D721Med (cell line): ENCODE data around the gene STAT2.

Experiments
- DNase-seq: peaks from one replicate; pipeline ENCODE4 v3.0.0; 2011; ENCODE audit warnings: low spot score; ENCODE audit not compliant: insufficient read length
- FAIRE-seq: peaks from 2 replicates; lab custom pipeline; 2011; peaks lifted over from hg19 to GRCh38; lab: Jason Lieb, UNC
- TF ChIP-seq, protein P1 (sequence below): IDR thresholded peaks from 2 replicates; pipeline ENCODE4 v1.5.1; 2012; ENCODE audit warnings: mild to moderate bottlenecking, control low read depth; ENCODE audit not compliant: insufficient read depth; ENCODE audit errors: missing control alignments

Gene STAT2

DNA sequence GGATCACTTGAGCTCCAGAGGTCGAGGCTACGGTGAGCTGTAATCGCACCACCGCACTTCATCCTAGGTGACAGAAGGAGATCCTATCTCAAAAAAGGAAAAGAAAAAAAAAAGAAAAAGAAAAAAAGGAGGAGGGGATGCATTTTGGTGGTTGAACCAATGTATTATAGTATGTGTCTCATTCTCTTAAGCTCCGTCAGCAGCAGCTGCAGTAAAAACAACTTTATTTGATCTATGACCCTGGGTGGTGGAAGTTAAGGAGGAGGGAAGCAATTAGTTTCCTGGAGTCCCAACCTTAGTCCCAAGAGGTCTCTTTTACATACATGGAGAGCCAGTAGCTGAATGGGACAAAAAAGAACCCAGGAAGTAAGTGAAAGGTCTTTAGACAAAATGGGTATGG is 29.5 kb upstream of the STAT2 start:
- FAIRE-seq (no peak), DNase-seq (no peak)
- TF ChIP-seq, protein P1, sequence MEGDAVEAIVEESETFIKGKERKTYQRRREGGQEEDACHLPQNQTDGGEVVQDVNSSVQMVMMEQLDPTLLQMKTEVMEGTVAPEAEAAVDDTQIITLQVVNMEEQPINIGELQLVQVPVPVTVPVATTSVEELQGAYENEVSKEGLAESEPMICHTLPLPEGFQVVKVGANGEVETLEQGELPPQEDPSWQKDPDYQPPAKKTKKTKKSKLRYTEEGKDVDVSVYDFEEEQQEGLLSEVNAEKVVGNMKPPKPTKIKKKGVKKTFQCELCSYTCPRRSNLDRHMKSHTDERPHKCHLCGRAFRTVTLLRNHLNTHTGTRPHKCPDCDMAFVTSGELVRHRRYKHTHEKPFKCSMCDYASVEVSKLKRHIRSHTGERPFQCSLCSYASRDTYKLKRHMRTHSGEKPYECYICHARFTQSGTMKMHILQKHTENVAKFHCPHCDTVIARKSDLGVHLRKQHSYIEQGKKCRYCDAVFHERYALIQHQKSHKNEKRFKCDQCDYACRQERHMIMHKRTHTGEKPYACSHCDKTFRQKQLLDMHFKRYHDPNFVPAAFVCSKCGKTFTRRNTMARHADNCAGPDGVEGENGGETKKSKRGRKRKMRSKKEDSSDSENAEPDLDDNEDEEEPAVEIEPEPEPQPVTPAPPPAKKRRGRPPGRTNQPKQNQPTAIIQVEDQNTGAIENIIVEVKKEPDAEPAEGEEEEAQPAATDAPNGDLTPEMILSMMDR, result no peak

DNA sequence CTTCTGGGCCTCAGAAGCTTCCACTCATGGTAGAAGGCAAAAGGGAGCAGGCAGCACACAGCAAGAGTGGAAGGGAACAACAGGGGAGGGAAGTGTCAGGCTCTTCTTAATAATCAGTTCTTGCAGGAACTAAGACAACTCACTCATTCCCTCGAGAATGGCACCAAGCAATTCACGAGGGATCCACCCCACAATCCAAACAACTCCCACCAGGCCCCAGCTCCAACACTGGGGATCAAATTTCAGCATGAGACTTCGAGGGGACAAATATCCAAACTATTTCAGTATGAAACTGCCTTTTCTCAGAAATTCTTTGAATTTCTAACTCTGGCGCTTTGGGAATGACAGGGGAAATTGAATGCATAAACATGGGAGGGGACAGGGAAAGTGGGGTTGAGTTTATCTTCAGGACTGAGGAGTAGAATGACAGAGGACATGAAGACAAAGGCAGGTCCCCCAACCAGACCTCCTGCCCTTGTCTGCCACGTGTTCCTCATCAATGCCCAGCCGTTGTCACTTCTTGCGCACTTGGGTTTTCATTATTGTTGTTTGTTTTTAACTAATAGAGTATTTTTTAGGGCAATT is 27.3 kb upstream of the STAT2 start:
- DNase-seq, result no peak
- TF ChIP-seq, protein P1, result no peak

DNA sequence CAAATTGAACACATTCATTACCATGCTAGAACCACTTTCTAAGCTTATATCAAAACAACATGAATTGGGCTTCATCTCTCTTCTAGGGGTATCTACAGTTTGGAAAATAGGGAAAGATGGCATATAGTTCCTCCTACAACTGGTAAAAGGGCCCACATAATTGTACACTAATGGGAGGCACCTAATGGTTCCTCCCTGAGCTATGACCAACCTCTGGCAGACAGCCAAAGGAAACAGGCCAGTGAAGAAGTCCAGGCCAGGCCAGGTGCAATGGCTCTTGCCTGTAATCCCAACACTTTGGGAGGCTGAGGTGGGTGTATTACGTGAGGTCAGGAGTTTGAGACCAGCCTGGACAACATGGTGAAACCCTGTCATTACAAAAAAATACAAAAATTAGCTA is 26.0 kb upstream of the STAT2 start:
- no peak for DNase-seq

More for the DNA sequence above, 27.3 kb upstream of the STAT2 start:
- FAIRE-seq, result no peak

DNA sequence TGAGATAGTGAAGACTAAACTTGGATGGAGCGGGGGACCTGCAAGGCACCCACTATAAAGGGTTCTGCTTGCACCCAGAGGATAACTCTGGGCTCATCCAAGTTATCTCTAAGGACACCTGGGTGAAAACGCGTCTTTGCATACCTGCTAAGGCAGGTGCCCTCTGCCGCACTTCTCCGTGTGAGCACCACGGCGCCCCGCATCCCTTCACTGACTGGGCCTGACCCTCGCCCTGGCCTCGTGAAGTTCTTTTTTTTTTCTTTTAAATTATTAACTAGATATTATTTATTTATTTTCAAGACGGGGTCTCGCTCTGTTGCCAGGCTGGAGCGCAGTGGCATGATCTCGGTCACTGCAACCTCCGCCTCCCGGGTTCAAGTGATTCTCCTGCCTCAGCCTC is 22.7 kb upstream of the STAT2 start:
- TF ChIP-seq, protein P1, result no peak
- no peak for DNase-seq
- no peak for FAIRE-seq

More for the DNA sequence above, 26.0 kb upstream of the STAT2 start:
- no peak for FAIRE-seq
- TF ChIP-seq, protein P1, result no peak

DNA sequence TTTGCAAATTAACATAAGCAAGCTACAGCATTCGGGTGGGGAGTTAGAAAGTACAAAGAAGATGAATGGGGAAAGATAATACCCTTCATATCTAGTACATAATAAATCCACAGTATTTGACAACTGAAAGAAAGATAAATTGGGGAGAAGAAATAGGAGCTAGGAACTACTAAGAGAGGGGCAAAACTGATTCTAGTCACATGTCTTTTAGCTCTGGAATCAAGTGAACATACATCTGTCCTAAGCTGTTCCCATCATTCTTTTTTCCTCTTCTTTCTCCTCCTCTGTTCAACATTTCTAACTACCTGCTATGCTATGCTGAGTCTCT is 18.0 kb upstream of the STAT2 start:
- no peak for DNase-seq
- FAIRE-seq, result no peak
- TF ChIP-seq, protein P1, result no peak

DNA sequence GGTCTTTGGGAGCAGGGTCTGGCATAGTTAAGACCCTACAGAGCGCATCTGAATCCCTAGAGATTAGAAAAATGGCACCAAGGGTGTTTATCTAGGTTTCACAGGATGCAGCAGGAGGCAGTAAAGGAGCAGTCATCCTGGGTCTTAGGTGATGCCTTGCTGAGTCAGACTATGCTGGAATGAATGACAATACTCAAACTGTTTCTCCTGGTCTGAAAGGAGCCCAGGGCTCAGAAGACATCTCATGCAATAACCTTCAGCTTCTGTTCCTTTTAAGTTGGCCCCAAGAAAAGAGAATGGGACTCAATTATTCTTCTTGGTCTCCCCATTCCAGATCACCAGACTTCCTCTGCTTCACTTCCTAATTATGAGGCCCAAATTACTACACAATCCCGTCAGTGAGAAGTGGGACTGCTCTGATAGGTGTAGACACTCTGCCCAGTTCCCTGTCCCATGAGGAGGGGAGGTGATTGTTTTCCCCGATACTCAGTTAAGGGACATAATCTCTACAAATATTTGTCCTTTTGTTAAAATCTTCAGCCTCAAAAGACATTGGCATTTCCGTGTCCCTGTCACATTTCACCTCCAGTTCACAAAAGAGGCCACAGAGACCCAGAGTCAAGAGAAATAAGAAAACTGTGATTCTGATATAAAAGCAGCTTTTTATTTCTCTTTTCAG is 17.5 kb upstream of the STAT2 start:
- FAIRE-seq, result no peak
- DNase-seq, result no peak
- TF ChIP-seq, protein P1, result no peak
